Type B pancreatic cell (in vitro differentiated cells): ENCODE results near the gene CD300C. TPM values are rescaled to one million over a fixed set of nuclear protein-coding genes. Genes with fewer than 3 reads are reported as not detected.

Experiments
- DNase-seq: peaks from one replicate; pipeline ENCODE4 v3.0.0; 2021; ENCODE audit warnings: mixed read lengths; ENCODE audit not compliant: unreplicated experiment; ENCODE audit errors: extremely low spot score
- H3K27ac Mint-ChIP-seq: 2 replicates; pipeline ENCODE4 v1.8.0; 2021; ENCODE audit warnings: mild to moderate bottlenecking, mixed read lengths
- H3K27me3 Mint-ChIP-seq: 2 replicates; pipeline ENCODE4 v1.8.0; 2021; ENCODE audit warnings: mixed read lengths
- H3K36me3 Mint-ChIP-seq: 2 replicates; pipeline ENCODE4 v1.8.0; 2021; ENCODE audit warnings: mixed read lengths
- H3K4me1 Mint-ChIP-seq: one replicate; pipeline ENCODE4 v1.8.0; 2021; ENCODE audit warnings: mixed read lengths; ENCODE audit not compliant: unreplicated experiment
- H3K4me3 Mint-ChIP-seq: 2 replicates; pipeline ENCODE4 v1.8.0; 2021; ENCODE audit warnings: mild to moderate bottlenecking, mixed read lengths
- H3K9me3 Mint-ChIP-seq: 2 replicates; pipeline ENCODE4 v1.8.0; 2021; ENCODE audit warnings: mixed read lengths
- CTCF ChIP-seq: fragments of 200-600 bp; sonication (generic); conservative IDR thresholded peaks from 2 replicates; pipeline ENCODE4 v1.5.0; 2021; ENCODE audit warnings: antibody characterized with exemption, mild to moderate bottlenecking
- total RNA-seq: library from RNA; stranded (reverse); gene quantifications from 2 replicates; pipeline ENCODE4 v1.2.1, GENCODE V29; 2021; ENCODE audit warnings: low replicate concordance

The CD300C gene
- total RNA-seq, 1 donor from 2014 or later = not detected

- no peak for TF ChIP-seq CTCF
Measured at GRCh38 chr17:74515941-74516340, 30.0 kb downstream of the CD300C start.

GRCh38 chr17:74514632-74515334 is 31.1 kb downstream of the CD300C start:
- Mint-ChIP-seq H3K4me3 (peak overlapping the region; percentile 79), H3K9me3 (peaks cover 16% of the 10 kb centered on the region)
- TF ChIP-seq CTCF = no peak

More at GRCh38 chr17:74515941-74516340, 30.0 kb downstream of the CD300C start:
- Mint-ChIP-seq H3K9me3 (peaks cover 16% of the 10 kb centered on the region), H3K36me3 (peaks cover 10% of the 10 kb centered on the region), H3K27me3 (peaks cover 45% of the 10 kb centered on the region), H3K4me1 (peaks cover 8% of the 10 kb centered on the region), H3K4me3 (no peak overlapping the region), H3K27ac (no peak overlapping the region)
- DNase-seq = no peak

GRCh38 chr17:74513987-74514631 is 31.8 kb downstream of the CD300C start:
- peaks cover 10% of the 10 kb centered on the region for H3K36me3 Mint-ChIP-seq
- peaks cover 46% of the 10 kb centered on the region for H3K27me3 Mint-ChIP-seq
- peaks cover 16% of the 10 kb centered on the region for H3K9me3 Mint-ChIP-seq
- H3K27ac Mint-ChIP-seq = peak overlapping the region; percentile 92
- no peak for DNase-seq
- TF ChIP-seq CTCF = no peak
- H3K4me1 Mint-ChIP-seq = peaks cover 8% of the 10 kb centered on the region
- H3K4me3 Mint-ChIP-seq = peak overlapping the region; percentile 79

More at GRCh38 chr17:74514632-74515334, 31.1 kb downstream of the CD300C start:
- peaks cover 10% of the 10 kb centered on the region for H3K36me3 Mint-ChIP-seq
- H3K27me3 Mint-ChIP-seq = peaks cover 43% of the 10 kb centered on the region
- peak overlapping the region; percentile 92 for H3K27ac Mint-ChIP-seq
- H3K4me1 Mint-ChIP-seq = peaks cover 8% of the 10 kb centered on the region
- no peak for DNase-seq

GRCh38 chr17:74512624-74513091 is 33.3 kb downstream of the CD300C start:
- Mint-ChIP-seq H3K4me3 (no peak overlapping the region), H3K4me1 (peaks cover 8% of the 10 kb centered on the region), H3K36me3 (peaks cover 10% of the 10 kb centered on the region), H3K27me3 (peaks cover 49% of the 10 kb centered on the region), H3K9me3 (peaks cover 12% of the 10 kb centered on the region), H3K27ac (no peak overlapping the region)
- no peak for TF ChIP-seq CTCF
- peak; percentile 24 for DNase-seq

GRCh38 chr17:74512036-74512435 is 33.9 kb downstream of the CD300C start:
- peaks cover 8% of the 10 kb centered on the region for H3K4me1 Mint-ChIP-seq
- DNase-seq = no peak
- no peak overlapping the region for H3K27ac Mint-ChIP-seq
- peaks cover 50% of the 10 kb centered on the region for H3K27me3 Mint-ChIP-seq
- no peak overlapping the region for H3K4me3 Mint-ChIP-seq
- peaks cover 10% of the 10 kb centered on the region for H3K36me3 Mint-ChIP-seq
- no peak for TF ChIP-seq CTCF
- H3K9me3 Mint-ChIP-seq = peaks cover 12% of the 10 kb centered on the region
